CD4-positive, alpha-beta T cell (primary cell): ENCODE results near the gene MAL. TPM values are rescaled to one million over a fixed set of nuclear protein-coding genes. Genes with fewer than 3 reads are reported as not detected.

ENCODE experiments used
- ATAC-seq: fragments of 200-7000 bp; cut with Tn5 transposase; one replicate; pipeline ENCODE4 v1.10.0; 2022; ENCODE audit warnings: mild to moderate bottlenecking; ENCODE audit not compliant: poor library complexity
- CTCF ChIA-PET: fragments of 350-600 bp; sonication (Branson Sonifier 250); formaldehyde crosslinking; loops from one replicate; lab custom pipeline; 2021; ENCODE audit warnings: antibody characterized with exemption, inconsistent platforms; lab: Charles Lee
- POLR2A ChIA-PET: fragments of 350-600 bp; sonication (Branson Sonifier 250); formaldehyde crosslinking; loops from one replicate; lab custom pipeline; 2021; ENCODE audit warnings: antibody characterized with exemption, inconsistent platforms; lab: Charles Lee
- DNase-seq, 14 experiments: peaks; one replicate each; pipeline ENCODE4 v3.0.0-alpha.2; 2013 to 2020; ENCODE audit warnings: mixed read lengths in 2 of 14
- H3K27ac ChIP-seq, 2 donors: one replicate each; pipeline versions ENCODE4 v1.5.1 to v1.7.0; 2013; ENCODE audit warnings: low read length in 2 of 2, low read depth in 1 of 2, mild to moderate bottlenecking in 1 of 2
- H3K27me3 ChIP-seq, 2 experiments: 1 replicate in 1 of 2; 2 replicates in 1 of 2; pipeline versions ENCODE4 v1.6.1 to v1.7.0; 2013; ENCODE audit warnings: low read length in 2 of 2, control low read depth in 1 of 2, mild to moderate bottlenecking in 1 of 2, moderate library complexity in 1 of 2; ENCODE audit not compliant: insufficient read depth in 2 of 2, control insufficient read depth in 1 of 2
- H3K36me3 ChIP-seq: one replicate; pipeline ENCODE4 v1.6.1; 2013; ENCODE audit warnings: low read length, control low read depth; ENCODE audit not compliant: insufficient read depth
- H3K4me1 ChIP-seq: one replicate; pipeline ENCODE4 v1.6.1; 2013; ENCODE audit warnings: low read length, control low read depth; ENCODE audit not compliant: insufficient read depth
- H3K4me3 ChIP-seq: one replicate; pipeline ENCODE4 v1.5.1; 2013; ENCODE audit warnings: mild to moderate bottlenecking, low read length, moderate library complexity
- H3K9me3 ChIP-seq, 2 experiments: 1 replicate in 1 of 2; 2 replicates in 1 of 2; pipeline versions ENCODE4 v1.6.1 to v1.7.0; 2013; ENCODE audit warnings: low read length in 2 of 2, mild to moderate bottlenecking in 2 of 2, control low read depth in 1 of 2, moderate library complexity in 1 of 2; ENCODE audit not compliant: control insufficient read depth in 1 of 2, insufficient read depth in 1 of 2
- H3K27ac Mint-ChIP-seq: one replicate; pipeline ENCODE4 v1.8.0; 2020; ENCODE audit warnings: mixed read lengths
- H3K27me3 Mint-ChIP-seq: one replicate; pipeline ENCODE4 v1.8.0; 2021; ENCODE audit warnings: mixed read lengths
- H3K36me3 Mint-ChIP-seq: one replicate; pipeline ENCODE4 v1.8.0; 2021; ENCODE audit warnings: low read depth, mixed read lengths
- H3K4me1 Mint-ChIP-seq: one replicate; pipeline ENCODE4 v1.8.0; 2021; ENCODE audit warnings: low read depth, mixed read lengths
- H3K4me3 Mint-ChIP-seq: one replicate; pipeline ENCODE4 v1.8.0; 2020; ENCODE audit warnings: mild to moderate bottlenecking, mixed read lengths
- H3K9me3 Mint-ChIP-seq: one replicate; pipeline ENCODE4 v1.8.0; 2020; ENCODE audit warnings: mixed read lengths
- CTCF ChIP-seq: fragments of 200-600 bp; IDR thresholded peaks from one replicate; pipeline ENCODE4 v1.8.0; 2022; ENCODE audit warnings: antibody characterized with exemption, mild to moderate bottlenecking
- intact Hi-C, 2 experiments: fragments of 100-400 bp; cut with DNase I in 1 of 2; cut with micrococcal nuclease in 1 of 2; formaldehyde crosslinking; loops; one replicate each; pipeline versions ENCODE4 v1.15.1 to v1.9.0; 2023 to 2025; cut with DNase I, micrococcal nuclease
- total RNA-seq, 174 experiments: library from RNA in 2 of 174; stranded (reverse) in 2 of 174; gene quantifications; one replicate each; pipeline ENCODE4 v1.2.3 and lab custom pipeline; 2021 to 2026

The MAL gene
- total RNA-seq, 2 experiments from 2014 or later: 101 to 102 TPM

GRCh38 chr2:95017071-95017501 is 8.4 kb upstream of the MAL start:
- H3K4me3 Mint-ChIP-seq: no peak overlapping the region
- ATAC-seq: no peak
- Histone ChIP-seq H3K36me3 (no peaks in the 10 kb centered on the region), H3K4me1 (peaks cover 5% of the 10 kb centered on the region), H3K4me3 (no peak overlapping the region), H3K27me3 (no peaks in the 10 kb centered on the region), H3K27ac (no peak overlapping the region), H3K9me3 (no peaks in the 10 kb centered on the region)
- ChIA-PET CTCF (no interaction called here), POLR2A (interaction anchor here (0.9 kb wide), 1 partner anchor 59 kb away, joined by 3 read pairs; no protein-coding TSS in a partner anchor)
- TF ChIP-seq CTCF: no peak
- no peak for DNase-seq
- intact Hi-C loops: no loop called here
- no peaks in the 10 kb centered on the region for H3K9me3 Mint-ChIP-seq
- H3K27ac Mint-ChIP-seq: no peak overlapping the region
- peaks cover 3% of the 10 kb centered on the region for H3K4me1 Mint-ChIP-seq
- no peaks in the 10 kb centered on the region for H3K27me3 Mint-ChIP-seq
- H3K36me3 Mint-ChIP-seq: no peaks in the 10 kb centered on the region

GRCh38 chr2:95017836-95018235 is 7.7 kb upstream of the MAL start:
- H3K9me3 ChIP-seq: no peaks in the 10 kb centered on the region
- H3K27me3 Mint-ChIP-seq: no peaks in the 10 kb centered on the region
- H3K36me3 ChIP-seq: no peaks in the 10 kb centered on the region
- H3K4me3 Mint-ChIP-seq: no peak overlapping the region
- peaks cover 11% of the 10 kb centered on the region for H3K4me1 Mint-ChIP-seq
- no peak overlapping the region for H3K4me3 ChIP-seq
- peaks cover 13% of the 10 kb centered on the region for H3K4me1 ChIP-seq
- no peaks in the 10 kb centered on the region for H3K36me3 Mint-ChIP-seq
- intact Hi-C loops: no loop called here
- H3K9me3 Mint-ChIP-seq: no peaks in the 10 kb centered on the region
- no peaks in the 10 kb centered on the region for H3K27me3 ChIP-seq
- ATAC-seq (no peak), DNase-seq (no peak)
- no peak for TF ChIP-seq CTCF
- POLR2A ChIA-PET: no interaction called here
- H3K27ac ChIP-seq: no peak overlapping the region
- H3K27ac Mint-ChIP-seq: no peak overlapping the region
- CTCF ChIA-PET: no interaction called here

GRCh38 chr2:95018301-95018700 is 7.2 kb upstream of the MAL start:
- no peak for TF ChIP-seq CTCF
- no peaks in the 10 kb centered on the region for H3K36me3 Mint-ChIP-seq
- ChIA-PET POLR2A (no interaction called here), CTCF (no interaction called here)
- no peak overlapping the region for H3K27ac Mint-ChIP-seq
- peaks cover 15% of the 10 kb centered on the region for H3K4me1 Mint-ChIP-seq
- no peaks in the 10 kb centered on the region for H3K27me3 Mint-ChIP-seq
- no peak overlapping the region for H3K4me3 Mint-ChIP-seq
- no peaks in the 10 kb centered on the region for H3K27me3 ChIP-seq
- H3K9me3 ChIP-seq: no peaks in the 10 kb centered on the region
- intact Hi-C loops: no loop called here
- no peaks in the 10 kb centered on the region for H3K9me3 Mint-ChIP-seq
- H3K4me1 ChIP-seq: peaks cover 18% of the 10 kb centered on the region
- H3K27ac ChIP-seq: no peak overlapping the region
- H3K4me3 ChIP-seq: no peak overlapping the region
- DNase-seq: no peak
- H3K36me3 ChIP-seq: no peaks in the 10 kb centered on the region
- ATAC-seq: no peak
